22Rv1 (cell line): ENCODE data around the gene ALX1.

Experiments used
- H3K27ac ChIP-seq: fragments of 450-650 bp; 2 replicates; pipeline ENCODE4 v1.5.1; 2017
- CTCF ChIP-seq: fragments of 450-650 bp; IDR thresholded peaks from 2 replicates; pipeline ENCODE4 v1.5.1; 2017; ENCODE audit warnings: mild to moderate bottlenecking
- ZFX ChIP-seq: fragments of 450-650 bp; IDR thresholded peaks from 2 replicates; pipeline ENCODE4 v1.6.1; 2017; ENCODE audit warnings: antibody characterized with exemption, borderline replicate concordance

ALX1 gene

DNA sequence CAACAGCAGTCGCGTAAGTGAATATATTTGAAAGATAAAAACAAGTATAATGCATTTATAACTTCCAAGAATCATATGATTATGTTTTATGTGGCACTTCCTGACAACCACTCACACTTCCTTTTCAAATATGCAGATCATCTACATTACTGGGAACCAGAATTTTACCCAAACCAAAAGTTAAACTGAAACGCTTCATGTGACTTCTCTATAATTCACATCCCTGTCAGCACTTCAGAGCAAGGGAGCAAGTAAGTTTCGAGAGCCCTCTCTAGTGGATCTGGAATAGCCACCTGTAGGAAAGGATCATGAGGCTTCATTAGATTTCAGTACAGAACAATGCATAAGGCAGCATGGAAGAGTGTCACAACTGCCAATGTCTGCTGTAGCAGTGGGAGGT is 13.7 kb upstream of the ALX1 start:
- TF ChIP-seq ZFX (no peak), CTCF (no peak)

DNA sequence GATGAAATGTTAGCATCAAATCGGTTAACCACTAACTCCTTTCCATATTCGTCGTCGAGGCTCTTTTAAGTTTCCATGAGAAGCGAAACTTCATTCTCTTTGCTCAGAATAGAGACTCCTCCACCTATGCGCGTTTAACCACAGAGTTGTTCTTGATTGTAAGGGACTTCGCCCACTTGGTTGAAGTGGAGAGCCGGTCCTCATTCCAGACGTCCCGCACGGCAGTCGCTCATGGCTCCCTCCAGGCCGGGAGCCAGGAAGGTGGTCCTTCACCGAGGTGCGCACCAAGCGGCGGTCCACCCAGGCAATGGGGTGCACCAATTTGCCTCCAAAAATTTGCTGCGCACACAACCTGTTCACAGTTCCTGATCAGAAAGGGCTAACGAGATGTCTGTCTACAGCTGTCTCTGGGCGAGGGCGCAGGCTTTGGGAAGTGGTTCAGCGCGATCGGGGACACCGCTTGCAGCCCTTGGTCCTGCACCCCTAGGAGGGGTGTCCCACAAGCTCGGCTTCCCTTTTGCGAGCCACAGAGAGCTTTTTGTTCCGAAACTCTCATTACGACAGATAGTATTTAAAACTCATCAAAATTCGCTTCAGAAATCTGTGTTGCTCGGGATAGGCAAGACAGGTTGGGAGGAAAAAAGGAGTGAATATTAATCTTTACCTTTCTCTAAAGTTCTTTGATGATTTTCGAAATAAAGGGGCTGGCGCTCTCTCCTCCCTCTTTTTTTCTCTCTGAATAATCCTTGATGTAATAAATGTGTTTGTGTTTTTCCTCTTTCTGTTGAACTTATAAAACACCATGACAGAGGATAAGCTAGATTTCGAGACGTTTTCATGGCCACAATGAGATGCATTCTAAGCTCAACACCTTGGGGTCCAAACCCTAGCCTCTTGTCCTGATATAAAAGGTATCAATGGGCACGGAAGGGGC is 6.4 kb upstream of the ALX1 start:
- H3K27ac ChIP-seq, result no peak overlapping the region
- TF ChIP-seq ZFX (no peak), CTCF (no peak)

More for the DNA sequence above, 13.7 kb upstream of the ALX1 start:
- no peak overlapping the region for H3K27ac ChIP-seq

DNA sequence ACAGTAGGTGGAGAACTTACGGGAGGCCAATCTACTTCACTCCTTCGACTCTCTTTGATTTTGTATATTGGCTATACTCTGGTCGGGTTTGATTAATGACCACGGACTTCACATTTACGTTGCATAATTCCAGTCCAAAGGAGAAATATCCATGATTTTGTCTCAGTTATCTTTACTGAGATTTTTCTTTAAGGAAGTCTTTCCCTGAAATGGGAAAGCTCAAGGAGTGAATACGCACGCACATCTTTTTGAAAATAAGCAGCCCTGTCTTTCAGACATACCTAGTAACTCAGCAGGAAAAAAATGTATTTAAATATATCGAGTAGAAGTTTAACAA is 5.7 kb upstream of the ALX1 start:
- TF ChIP-seq CTCF (no peak), ZFX (no peak)
- H3K27ac ChIP-seq, result no peak overlapping the region

DNA sequence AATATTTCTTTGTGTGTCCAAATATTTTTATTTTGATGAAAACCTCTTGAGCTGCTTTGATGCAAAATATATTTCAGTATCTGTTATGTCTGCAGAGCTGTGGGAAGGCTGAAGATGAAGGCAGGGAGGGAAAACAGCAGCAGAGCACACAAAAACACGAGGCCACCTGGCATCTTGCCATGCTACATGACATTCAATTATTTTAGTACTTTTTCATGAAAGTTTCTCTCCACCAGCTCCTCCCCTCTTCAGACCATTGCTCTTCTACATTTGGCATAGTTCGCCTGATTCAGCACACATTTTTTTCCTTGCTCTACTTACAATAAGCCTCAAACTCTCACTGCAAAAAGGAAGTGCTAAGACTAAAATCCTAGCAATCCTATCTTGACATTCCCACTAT is 4.6 kb upstream of the ALX1 start:
- TF ChIP-seq CTCF, result no peak
- TF ChIP-seq ZFX, result no peak
- no peak overlapping the region for H3K27ac ChIP-seq

GRCh38 chr12:85277191-85277590 is 2.8 kb upstream of the ALX1 start:
- TF ChIP-seq ZFX (no peak), CTCF (no peak)
- no peak overlapping the region for H3K27ac ChIP-seq

- no peak overlapping the region for H3K27ac ChIP-seq
- TF ChIP-seq CTCF (no peak), ZFX (no peak)
Observed at GRCh38 chr12:85277900-85278597, 2.0 kb upstream of the ALX1 start.
